ENCODE measurements around the gene EBPL.

DNA sequence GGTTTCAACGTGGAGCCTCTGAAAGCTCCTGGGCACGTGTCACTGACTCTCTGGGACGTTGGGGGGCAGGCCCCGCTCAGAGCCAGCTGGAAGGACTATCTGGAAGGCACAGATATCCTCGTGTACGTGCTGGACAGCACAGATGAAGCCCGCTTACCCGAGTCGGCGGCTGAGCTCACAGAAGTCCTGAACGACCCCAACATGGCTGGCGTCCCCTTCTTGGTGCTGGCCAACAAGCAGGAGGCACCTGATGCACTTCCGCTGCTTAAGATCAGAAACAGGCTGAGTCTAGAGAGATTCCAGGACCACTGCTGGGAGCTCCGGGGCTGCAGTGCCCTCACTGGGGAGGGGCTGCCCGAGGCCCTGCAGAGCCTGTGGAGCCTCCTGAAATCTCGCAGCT, 60.7 kb downstream of the EBPL start:
- TF ChIP-seq POLR2AphosphoS5 (IDR thresholded peaks at IDR 0.05; ENCODE audit: low read depth, low read length) (no peak), TAF1 (IDR thresholded peaks at IDR 0.05; ENCODE audit: borderline replicate concordance, insufficient read depth, low read length) (no peak), SIN3A (IDR thresholded peaks at IDR 0.05; ENCODE audit: borderline replicate concordance, insufficient read depth, low read length) (no peak), FOXP2 (optimal IDR thresholded peaks at IDR 0.05; ENCODE audit: borderline replicate concordance, extremely low read depth, extremely low read length, insufficient read depth) (no peak)
- TF ChIP-seq, protein P1, sequence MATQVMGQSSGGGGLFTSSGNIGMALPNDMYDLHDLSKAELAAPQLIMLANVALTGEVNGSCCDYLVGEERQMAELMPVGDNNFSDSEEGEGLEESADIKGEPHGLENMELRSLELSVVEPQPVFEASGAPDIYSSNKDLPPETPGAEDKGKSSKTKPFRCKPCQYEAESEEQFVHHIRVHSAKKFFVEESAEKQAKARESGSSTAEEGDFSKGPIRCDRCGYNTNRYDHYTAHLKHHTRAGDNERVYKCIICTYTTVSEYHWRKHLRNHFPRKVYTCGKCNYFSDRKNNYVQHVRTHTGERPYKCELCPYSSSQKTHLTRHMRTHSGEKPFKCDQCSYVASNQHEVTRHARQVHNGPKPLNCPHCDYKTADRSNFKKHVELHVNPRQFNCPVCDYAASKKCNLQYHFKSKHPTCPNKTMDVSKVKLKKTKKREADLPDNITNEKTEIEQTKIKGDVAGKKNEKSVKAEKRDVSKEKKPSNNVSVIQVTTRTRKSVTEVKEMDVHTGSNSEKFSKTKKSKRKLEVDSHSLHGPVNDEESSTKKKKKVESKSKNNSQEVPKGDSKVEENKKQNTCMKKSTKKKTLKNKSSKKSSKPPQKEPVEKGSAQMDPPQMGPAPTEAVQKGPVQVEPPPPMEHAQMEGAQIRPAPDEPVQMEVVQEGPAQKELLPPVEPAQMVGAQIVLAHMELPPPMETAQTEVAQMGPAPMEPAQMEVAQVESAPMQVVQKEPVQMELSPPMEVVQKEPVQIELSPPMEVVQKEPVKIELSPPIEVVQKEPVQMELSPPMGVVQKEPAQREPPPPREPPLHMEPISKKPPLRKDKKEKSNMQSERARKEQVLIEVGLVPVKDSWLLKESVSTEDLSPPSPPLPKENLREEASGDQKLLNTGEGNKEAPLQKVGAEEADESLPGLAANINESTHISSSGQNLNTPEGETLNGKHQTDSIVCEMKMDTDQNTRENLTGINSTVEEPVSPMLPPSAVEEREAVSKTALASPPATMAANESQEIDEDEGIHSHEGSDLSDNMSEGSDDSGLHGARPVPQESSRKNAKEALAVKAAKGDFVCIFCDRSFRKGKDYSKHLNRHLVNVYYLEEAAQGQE (IDR thresholded peaks at IDR 0.05; ENCODE audit: insufficient read depth in 1 of 2, low read depth in 2 of 2, low read length in 2 of 2), result no peak
